Right lobe of liver (tissue), 4 donors: ENCODE measurements around the gene TMEM125.

Experiments used
- POLR2A ChIP-seq: fragments of 450-650 bp; IDR thresholded peaks from one replicate; pipeline ENCODE4 v1.6.1; 2017; ENCODE audit warnings: antibody characterized with exemption, mild to moderate bottlenecking
- TF ChIP-seq, protein P1 (sequence below), 4 donors: fragments of 200-600 bp in 3 of 4; fragments of 450-650 bp in 1 of 4; IDR thresholded peaks; one replicate each; pipeline versions ENCODE4 v1.5.1 to v1.8.0; 2016 to 2022; ENCODE audit warnings: antibody characterized with exemption in 4 of 4, mild to moderate bottlenecking in 2 of 4
- donor health status: DM: no; HTN: no; CAD: no.
- donor health status: DM: no; HTN: no; CAD: no.
- donor health status: DM: no; HTN: yes; CAD: no.

DNA sequence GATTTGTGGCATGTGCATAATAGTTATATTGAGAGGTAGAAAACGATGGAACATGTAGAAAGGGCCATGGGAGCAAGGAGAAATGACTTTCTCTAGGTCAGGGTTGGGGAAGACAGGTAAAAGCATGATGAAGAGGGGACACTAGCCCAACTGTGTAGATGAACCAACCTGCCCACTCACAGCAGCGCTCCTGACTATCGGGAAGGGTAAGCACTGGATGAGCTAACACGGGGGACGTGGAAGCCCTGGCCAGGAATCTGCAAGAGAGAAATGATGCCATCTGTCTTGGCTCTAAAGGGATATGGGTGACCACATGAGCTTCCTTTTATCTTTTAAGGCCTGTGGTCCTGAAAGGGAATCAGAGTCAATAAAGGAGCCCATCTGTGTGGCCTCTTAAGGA lies 36.2 kb upstream of the TMEM125 start:
- no peak for TF ChIP-seq POLR2A
- TF ChIP-seq, protein P1, sequence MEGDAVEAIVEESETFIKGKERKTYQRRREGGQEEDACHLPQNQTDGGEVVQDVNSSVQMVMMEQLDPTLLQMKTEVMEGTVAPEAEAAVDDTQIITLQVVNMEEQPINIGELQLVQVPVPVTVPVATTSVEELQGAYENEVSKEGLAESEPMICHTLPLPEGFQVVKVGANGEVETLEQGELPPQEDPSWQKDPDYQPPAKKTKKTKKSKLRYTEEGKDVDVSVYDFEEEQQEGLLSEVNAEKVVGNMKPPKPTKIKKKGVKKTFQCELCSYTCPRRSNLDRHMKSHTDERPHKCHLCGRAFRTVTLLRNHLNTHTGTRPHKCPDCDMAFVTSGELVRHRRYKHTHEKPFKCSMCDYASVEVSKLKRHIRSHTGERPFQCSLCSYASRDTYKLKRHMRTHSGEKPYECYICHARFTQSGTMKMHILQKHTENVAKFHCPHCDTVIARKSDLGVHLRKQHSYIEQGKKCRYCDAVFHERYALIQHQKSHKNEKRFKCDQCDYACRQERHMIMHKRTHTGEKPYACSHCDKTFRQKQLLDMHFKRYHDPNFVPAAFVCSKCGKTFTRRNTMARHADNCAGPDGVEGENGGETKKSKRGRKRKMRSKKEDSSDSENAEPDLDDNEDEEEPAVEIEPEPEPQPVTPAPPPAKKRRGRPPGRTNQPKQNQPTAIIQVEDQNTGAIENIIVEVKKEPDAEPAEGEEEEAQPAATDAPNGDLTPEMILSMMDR (IDR thresholded peaks at IDR 0.05): no peak
